ENCODE measurements around the gene SEC16B.

DNA sequence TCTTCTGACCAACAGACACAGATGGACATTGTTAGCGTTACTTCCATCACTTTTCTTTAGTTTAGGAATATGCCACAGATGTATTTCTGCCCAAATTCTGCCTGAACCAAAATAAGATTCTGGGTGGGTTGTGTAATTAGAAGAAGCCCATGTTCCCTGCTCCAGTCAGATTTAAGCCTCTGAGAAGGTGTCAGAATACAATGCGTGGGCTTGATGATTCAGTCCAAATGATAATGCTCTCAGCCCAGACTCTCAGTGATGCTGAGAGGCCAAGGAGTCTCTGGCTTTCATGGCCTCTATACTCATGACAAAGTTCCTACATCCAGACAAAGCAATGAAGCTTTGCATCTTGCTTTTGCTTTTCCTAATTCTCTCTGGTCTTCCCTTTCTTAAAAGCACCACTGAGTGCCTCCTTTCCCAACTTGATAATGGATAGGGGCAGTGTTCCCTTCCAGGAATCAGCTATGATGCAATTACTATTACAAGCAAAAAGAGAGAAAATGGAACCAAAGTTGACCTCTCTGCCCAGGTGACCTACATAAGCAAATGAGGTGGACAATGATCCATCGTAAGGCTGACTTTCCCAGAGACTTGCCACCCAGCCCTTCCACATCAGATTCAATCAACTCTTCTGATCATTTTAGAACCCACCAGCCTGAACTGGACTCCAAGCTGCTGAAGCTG, 8.8 kb downstream of the SEC16B start:
- TF ChIP-seq, protein P1, sequence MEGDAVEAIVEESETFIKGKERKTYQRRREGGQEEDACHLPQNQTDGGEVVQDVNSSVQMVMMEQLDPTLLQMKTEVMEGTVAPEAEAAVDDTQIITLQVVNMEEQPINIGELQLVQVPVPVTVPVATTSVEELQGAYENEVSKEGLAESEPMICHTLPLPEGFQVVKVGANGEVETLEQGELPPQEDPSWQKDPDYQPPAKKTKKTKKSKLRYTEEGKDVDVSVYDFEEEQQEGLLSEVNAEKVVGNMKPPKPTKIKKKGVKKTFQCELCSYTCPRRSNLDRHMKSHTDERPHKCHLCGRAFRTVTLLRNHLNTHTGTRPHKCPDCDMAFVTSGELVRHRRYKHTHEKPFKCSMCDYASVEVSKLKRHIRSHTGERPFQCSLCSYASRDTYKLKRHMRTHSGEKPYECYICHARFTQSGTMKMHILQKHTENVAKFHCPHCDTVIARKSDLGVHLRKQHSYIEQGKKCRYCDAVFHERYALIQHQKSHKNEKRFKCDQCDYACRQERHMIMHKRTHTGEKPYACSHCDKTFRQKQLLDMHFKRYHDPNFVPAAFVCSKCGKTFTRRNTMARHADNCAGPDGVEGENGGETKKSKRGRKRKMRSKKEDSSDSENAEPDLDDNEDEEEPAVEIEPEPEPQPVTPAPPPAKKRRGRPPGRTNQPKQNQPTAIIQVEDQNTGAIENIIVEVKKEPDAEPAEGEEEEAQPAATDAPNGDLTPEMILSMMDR (IDR thresholded peaks at IDR 0.05) = no peak
- no peak for TF ChIP-seq POLR2A (IDR thresholded peaks at IDR 0.05)
